Sigmoid colon (tissue), 4 donors: Measurements from ENCODE around the gene DCC.

ENCODE experiments used
- EP300 ChIP-seq, 4 donors: sonication (generic); formaldehyde crosslinking; IDR thresholded peaks; one replicate each; pipeline ENCODE4 v1.6.1; 2017; ENCODE audit warnings: antibody characterized with exemption in 4 of 4
- POLR2A ChIP-seq, 2 donors: fragments of 450-650 bp; IDR thresholded peaks; one replicate each; pipeline ENCODE4 v1.6.1; 2016; ENCODE audit warnings: antibody characterized with exemption in 2 of 2, mild to moderate bottlenecking in 2 of 2, moderate library complexity in 2 of 2
- TF ChIP-seq, protein P1 (sequence below), 4 experiments: fragments of 450-650 bp in 3 of 4; fragments of 200-600 bp in 1 of 4; IDR thresholded peaks; one replicate each; pipeline ENCODE4 v1.5.1; 2016 to 2019; ENCODE audit warnings: antibody characterized with exemption in 4 of 4, mild to moderate bottlenecking in 3 of 4, moderate library complexity in 2 of 4

DNA sequence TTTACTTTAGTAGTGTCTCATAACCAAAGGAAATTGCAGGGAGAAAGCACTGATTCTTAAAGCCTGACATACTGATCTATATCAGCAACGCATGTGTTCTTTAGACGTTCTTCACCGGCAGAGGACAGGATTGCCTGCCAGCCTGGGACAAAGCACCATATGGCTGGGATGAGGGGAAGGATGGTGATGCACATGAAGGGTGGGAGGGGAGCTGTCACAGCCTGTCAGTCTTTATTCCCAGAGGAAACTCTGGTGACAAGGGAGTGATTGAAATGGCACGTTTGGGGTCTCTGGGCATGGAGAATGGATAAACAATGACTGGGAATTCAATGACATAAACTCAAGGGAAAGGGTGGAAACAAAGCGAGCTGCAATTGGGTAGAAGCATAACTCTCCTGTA, 808.1 kb downstream of the DCC start:
- TF ChIP-seq POLR2A (IDR thresholded peaks at IDR 0.05): no peak
- no peak for TF ChIP-seq EP300 (IDR thresholded peaks at IDR 0.05)
- TF ChIP-seq, protein P1, sequence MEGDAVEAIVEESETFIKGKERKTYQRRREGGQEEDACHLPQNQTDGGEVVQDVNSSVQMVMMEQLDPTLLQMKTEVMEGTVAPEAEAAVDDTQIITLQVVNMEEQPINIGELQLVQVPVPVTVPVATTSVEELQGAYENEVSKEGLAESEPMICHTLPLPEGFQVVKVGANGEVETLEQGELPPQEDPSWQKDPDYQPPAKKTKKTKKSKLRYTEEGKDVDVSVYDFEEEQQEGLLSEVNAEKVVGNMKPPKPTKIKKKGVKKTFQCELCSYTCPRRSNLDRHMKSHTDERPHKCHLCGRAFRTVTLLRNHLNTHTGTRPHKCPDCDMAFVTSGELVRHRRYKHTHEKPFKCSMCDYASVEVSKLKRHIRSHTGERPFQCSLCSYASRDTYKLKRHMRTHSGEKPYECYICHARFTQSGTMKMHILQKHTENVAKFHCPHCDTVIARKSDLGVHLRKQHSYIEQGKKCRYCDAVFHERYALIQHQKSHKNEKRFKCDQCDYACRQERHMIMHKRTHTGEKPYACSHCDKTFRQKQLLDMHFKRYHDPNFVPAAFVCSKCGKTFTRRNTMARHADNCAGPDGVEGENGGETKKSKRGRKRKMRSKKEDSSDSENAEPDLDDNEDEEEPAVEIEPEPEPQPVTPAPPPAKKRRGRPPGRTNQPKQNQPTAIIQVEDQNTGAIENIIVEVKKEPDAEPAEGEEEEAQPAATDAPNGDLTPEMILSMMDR (IDR thresholded peaks at IDR 0.05): no peak
